ENCODE data around the gene SAMD1.

Gene SAMD1

DNA sequence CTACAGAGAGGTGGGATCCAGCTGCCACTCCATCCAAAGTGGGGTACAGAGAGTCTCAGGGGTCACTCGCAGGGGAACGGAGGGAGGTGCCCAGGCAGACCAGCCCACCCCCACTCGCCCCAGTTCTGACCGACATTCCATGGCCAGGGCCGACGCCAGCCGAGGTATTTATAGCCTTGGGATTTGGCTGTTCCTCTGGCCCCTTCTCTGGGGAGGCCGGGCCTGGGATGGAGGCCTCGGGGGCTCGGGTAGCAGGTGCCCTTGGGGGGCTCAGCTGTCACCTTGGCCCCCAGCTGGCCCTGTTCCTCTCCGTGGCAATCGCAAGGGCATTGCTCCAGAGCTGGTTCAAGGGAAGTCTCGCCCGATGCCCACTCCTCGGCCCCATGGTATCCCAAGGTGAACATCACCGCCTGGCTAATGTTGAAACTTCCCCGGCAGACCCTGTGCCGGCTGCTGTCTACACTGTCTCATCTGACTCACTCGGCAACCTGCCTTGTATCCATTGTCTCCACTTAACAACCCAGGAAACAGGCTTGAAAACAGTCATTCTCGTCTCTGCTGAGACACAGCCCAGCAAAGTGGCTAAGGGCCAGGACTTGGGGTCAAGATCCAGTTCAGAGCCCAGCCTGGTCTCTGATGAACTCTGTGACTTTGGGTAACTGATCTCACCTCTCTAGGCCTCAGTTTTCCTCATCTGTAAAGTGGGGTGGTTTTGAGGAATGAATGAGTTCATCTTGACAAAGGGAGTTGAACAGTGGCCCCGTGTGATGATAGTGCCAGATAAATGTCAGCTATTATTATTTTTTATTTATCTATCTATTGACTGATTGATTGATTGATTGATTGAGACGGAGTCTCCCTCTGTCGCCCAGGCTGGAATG lies 17.3 kb upstream of the SAMD1 start:
- POLR2A ChIA-PET (ENCODE audit: low non-redundant PET) = no interaction called here
- CTCF ChIA-PET = interaction anchor here (1.1 kb wide), 1 partner anchor 49 kb away, joined by 3 read pairs; no protein-coding TSS in a partner anchor
- H3K27ac ChIP-seq = peak overlapping the region; percentile 8; the same call in 1 of the 2 replicates
- TF ChIP-seq, protein P1, sequence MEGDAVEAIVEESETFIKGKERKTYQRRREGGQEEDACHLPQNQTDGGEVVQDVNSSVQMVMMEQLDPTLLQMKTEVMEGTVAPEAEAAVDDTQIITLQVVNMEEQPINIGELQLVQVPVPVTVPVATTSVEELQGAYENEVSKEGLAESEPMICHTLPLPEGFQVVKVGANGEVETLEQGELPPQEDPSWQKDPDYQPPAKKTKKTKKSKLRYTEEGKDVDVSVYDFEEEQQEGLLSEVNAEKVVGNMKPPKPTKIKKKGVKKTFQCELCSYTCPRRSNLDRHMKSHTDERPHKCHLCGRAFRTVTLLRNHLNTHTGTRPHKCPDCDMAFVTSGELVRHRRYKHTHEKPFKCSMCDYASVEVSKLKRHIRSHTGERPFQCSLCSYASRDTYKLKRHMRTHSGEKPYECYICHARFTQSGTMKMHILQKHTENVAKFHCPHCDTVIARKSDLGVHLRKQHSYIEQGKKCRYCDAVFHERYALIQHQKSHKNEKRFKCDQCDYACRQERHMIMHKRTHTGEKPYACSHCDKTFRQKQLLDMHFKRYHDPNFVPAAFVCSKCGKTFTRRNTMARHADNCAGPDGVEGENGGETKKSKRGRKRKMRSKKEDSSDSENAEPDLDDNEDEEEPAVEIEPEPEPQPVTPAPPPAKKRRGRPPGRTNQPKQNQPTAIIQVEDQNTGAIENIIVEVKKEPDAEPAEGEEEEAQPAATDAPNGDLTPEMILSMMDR (conservative IDR thresholded peaks at IDR 0.05; ENCODE audit: low read depth) = no peak
- DNase-seq (ENCODE audit: low spot score) = no peak

DNA sequence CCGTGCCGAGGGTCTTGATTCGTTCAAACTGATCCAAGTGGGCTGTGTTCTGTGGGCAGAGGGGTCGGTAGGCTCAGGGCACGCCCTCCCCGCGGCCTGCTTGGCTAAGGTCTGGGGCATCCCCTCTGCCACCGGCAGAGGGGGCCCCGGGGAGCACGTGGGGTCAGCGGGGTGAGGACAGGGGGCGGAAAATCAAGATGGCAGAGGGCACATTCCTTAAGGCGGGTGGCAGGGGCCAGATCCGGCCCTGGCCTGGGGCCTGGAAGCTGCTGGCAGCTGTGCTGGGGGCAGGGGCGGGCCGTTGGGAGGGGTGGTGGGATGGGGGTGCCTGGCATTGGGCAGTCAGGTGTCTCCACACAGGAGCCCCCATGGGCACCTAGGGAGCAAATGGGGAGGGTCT lies 16.3 kb upstream of the SAMD1 start:
- no peak for DNase-seq (ENCODE audit: low spot score)
- ChIA-PET POLR2A (ENCODE audit: low non-redundant PET) (no interaction called here), CTCF (interaction anchor here (0.6 to 1.1 kb wide), 4 partner anchors 8 to 579 kb away, joined by 3 to 4 read pairs (median 4); no protein-coding TSS in a partner anchor)
- peak overlapping the region; percentile 23 for H3K27ac ChIP-seq
- TF ChIP-seq, protein P1 (conservative IDR thresholded peaks at IDR 0.05; ENCODE audit: low read depth) = no peak

DNA sequence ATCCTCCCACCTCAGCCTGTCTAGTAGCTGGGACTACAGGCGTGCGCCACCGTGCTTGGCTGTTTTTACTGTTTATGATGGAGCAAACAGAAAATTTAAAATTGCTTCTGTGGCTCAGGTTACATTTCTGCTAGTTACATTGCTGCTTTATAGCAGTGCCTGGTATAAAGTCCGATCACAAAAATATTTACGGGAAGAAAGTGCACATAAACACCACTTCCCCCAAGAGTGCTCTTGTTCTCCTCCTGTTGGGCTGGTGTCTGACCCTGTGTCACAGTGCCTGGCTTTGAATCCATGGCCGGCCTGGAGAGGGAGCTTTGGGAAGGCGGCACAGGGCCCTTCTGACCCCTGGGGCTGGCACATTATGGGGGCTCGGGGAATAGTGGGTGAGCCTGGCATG lies 15.1 kb upstream of the SAMD1 start:
- peak overlapping the region; percentile 23 for H3K27ac ChIP-seq
- ChIA-PET CTCF (interaction anchor here (1.1 kb wide), 1 partner anchor 9 kb away, joined by 3 read pairs; no protein-coding TSS in a partner anchor), POLR2A (ENCODE audit: low non-redundant PET) (no interaction called here)
- no peak for DNase-seq (ENCODE audit: low spot score)
- TF ChIP-seq, protein P1 (conservative IDR thresholded peaks at IDR 0.05; ENCODE audit: low read depth) = no peak

DNA sequence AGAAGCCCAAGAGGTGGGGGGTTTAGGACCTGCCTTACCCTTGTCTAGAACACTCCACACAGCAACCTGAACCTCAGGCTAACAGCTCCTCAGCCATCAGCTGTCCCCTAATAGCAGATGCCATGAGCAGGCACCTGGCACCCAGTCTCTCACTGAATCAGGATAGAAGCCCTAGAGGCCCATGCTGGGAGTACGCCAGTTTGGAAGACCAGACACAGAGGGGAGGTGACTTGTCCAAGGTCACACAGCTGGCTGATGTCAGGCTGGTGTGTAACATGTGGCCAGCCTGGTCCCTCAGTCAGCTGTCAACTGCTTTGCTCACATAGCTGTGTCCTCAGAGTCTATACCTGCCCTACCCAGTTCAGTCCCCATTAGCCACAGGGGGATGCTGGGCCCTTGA lies 12.8 kb upstream of the SAMD1 start:
- no peak for DNase-seq (ENCODE audit: low spot score)
- ChIA-PET POLR2A (ENCODE audit: low non-redundant PET) (no interaction called here), CTCF (no interaction called here)
- peak overlapping the region; percentile 62; the same call in 1 of the 2 replicates for H3K27ac ChIP-seq
- TF ChIP-seq, protein P1 (conservative IDR thresholded peaks at IDR 0.05; ENCODE audit: low read depth) = no peak

DNA sequence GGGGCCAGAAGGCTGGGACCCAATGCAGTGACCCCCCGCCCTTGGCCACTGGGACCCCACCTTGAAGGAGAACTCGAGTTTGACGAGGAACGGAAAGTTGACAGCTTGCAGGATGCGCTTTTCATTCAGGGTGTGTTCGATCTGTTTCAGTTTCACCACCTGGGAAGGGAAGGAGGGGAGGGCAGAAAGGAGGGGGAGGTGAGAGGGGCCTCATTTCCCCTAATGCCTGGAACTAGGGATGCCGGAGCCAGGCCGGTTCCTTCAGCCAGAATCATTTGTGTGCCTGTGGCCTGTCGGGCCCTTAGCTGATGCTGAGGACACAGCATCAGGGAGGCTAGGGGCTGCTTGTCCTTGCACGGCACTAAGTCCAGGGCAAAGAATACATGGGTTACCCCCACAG lies 12.2 kb upstream of the SAMD1 start:
- peak overlapping the region; percentile 62 for H3K27ac ChIP-seq
- TF ChIP-seq, protein P1 (conservative IDR thresholded peaks at IDR 0.05; ENCODE audit: low read depth) = no peak
- ChIA-PET POLR2A (ENCODE audit: low non-redundant PET) (no interaction called here), CTCF (no interaction called here)
- DNase-seq (ENCODE audit: low spot score) = no peak

DNA sequence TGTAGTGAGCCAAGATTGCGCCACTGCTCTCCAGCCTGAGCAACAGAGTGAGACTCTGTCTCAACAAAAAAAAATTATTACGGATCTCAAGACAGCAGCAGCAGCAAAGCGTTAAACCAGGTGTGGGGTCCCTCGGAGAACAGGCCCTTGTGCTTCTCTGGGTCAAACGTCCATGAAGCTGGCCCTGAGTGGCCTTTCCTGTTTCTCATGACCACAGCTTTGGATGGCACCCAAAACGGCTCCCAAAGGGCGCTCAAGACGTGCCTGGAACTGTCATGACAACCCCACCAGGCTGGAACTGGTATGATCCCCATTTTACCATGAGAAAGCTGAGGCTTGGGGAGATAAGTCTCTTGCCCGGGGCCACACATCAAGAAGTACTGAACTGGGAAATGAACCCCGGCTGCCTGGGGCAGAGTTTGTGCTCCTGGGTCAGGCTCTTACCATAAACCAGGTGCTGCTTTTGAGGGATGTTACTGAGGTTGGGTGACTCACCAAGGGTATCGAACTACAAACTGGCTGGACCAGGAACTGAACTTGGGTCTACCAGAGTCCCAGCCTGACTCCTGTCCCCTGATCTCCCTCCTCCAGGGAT lies 11.6 kb upstream of the SAMD1 start:
- TF ChIP-seq, protein P1 (conservative IDR thresholded peaks at IDR 0.05; ENCODE audit: low read depth) = no peak
- no peak for DNase-seq (ENCODE audit: low spot score)
- POLR2A ChIA-PET (ENCODE audit: low non-redundant PET) = no interaction called here
- CTCF ChIA-PET = no interaction called here
- H3K27ac ChIP-seq = peak overlapping the region; percentile 62

Measured in RWPE1 (cell line).